GM19099 (cell line): ENCODE measurements around the gene TEF.

Experiments
- POLR2A ChIP-seq: IDR thresholded peaks from 3 replicates; pipeline ENCODE4 v1.6.1; 2011; ENCODE audit warnings: low read depth; ENCODE audit not compliant: insufficient read length; ENCODE audit errors: extremely low read depth

TEF gene

GRCh38 chr22:41347066-41347859, 34.5 kb upstream of the TEF start:
- TF ChIP-seq POLR2A: no peak

GRCh38 chr22:41348964-41349484, 32.7 kb upstream of the TEF start:
- no peak for TF ChIP-seq POLR2A

- no peak for TF ChIP-seq POLR2A
These were observed 31.7 kb upstream of the TEF start for GRCh38 chr22:41350087-41350486.

GRCh38 chr22:41351011-41351410, 30.7 kb upstream of the TEF start:
- TF ChIP-seq POLR2A: no peak

DNA sequence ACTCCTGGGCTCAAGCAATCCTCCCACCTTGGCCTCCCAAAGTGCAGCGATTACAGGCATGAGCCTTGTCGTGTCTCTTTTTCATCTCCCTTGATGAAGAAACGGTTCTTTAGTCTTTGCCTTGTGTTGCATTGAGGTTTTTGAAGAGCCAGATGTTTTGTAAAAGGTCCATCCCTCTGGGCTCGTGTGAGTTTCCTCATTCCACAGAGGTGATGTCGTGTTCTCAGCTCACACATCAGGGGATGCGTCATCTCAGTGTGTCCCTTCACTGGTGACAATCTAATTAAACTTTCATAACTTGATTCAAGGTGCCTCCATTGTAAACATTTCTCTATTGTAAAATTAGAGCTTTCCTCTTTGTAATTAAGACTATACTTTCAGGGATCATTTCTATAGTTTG, 29.7 kb upstream of the TEF start:
- no peak for TF ChIP-seq POLR2A

- no peak for TF ChIP-seq POLR2A
These were observed 27.7 kb upstream of the TEF start for GRCh38 chr22:41353862-41354575.

DNA sequence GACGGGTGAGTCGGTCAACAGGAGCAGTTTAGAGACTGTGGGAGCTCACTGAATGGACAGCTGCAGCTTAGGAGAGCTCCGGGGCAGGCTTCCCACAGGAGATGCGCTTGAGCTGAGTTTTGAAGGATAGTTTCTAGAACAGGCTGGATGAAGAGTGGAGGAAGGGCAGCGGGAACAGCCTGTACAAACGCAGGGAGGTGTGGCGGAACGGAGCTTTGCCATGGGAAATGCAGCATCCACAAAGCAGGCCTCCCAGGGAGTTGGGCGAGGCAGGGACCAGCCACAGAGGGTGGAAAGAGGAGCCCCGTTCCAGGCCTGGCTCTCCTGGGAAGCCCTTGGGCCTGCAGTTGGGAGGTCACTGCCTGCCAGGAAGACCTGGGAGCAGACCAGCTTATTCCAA, 26.8 kb upstream of the TEF start:
- TF ChIP-seq POLR2A: no peak

- no peak for TF ChIP-seq POLR2A
These were observed 25.8 kb upstream of the TEF start for GRCh38 chr22:41355895-41356294.

GRCh38 chr22:41356430-41357028, 25.2 kb upstream of the TEF start:
- no peak for TF ChIP-seq POLR2A

- no peak for TF ChIP-seq POLR2A
These were observed 24.6 kb upstream of the TEF start for GRCh38 chr22:41357191-41357590.

GRCh38 chr22:41358927-41359326, 22.8 kb upstream of the TEF start:
- no peak for TF ChIP-seq POLR2A

DNA sequence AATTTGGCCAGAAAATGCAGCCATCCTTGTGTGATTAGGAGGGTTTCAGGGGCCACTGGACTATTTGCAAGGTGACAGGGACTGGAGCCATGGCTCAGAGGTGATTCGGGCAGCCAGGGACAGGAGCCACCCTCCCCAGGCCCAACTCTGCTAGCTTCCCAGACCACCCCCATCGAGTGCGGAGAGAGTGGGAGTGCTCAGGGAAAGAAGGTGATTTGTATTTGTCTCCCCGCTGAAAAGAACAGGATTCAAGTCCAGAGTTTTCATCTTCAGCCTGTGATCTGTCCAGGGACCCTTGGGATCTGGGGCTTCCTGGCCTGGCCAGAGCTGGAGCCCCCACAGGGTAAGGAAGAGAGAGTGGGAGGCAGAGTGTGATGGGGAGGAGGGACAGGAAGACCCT, 22.4 kb upstream of the TEF start:
- TF ChIP-seq POLR2A: no peak

- TF ChIP-seq POLR2A: no peak
These were observed 21.6 kb upstream of the TEF start for GRCh38 chr22:41360126-41360525.

- TF ChIP-seq POLR2A: no peak
These were observed 19.9 kb upstream of the TEF start for GRCh38 chr22:41361716-41362310.

DNA sequence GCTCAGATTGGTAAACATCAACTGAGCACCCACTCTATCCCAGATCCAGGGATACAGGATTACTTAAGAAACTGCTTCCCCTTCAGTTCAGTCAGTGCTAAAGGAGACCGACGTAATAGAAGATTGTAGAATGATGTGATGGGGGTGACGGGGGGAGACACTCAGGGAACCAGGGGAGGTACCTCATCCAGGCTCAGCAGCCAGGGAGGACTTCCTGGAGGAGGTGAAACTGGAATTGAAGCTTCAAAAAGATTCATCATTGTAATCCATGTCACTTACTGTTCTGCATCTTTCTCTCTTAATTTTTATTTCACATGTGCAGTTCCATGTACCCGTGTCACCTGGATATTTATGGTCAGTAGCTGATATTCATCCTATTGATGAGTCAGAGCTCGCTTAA, 19.1 kb upstream of the TEF start:
- TF ChIP-seq POLR2A: no peak

DNA sequence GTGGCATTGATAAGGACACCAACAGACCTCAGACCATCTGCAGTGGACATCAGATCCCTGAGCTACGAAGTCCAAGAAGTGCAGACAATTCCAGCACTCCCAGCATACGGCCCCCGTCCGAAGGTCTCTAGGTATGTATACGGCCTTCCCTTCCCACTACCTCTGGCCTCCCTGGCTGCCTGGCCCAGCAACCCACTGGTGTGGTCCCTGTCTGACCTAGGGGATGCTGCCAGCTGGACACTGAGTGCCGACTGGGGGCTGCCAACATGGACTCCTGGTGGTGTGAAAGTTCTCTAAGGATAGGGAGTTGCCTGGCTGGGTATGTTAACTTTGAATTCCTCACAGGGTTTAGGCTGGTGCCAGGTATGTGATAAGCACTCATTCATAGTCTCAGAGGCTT, 17.5 kb upstream of the TEF start:
- TF ChIP-seq POLR2A: no peak

- TF ChIP-seq POLR2A: no peak
These were observed 16.8 kb upstream of the TEF start for GRCh38 chr22:41364955-41365354.
